Activated CD4-positive, alpha-beta T cell treated with anti-CD3 and anti-CD28 coated beads for 4 hours (primary cell): Measurements from ENCODE around the gene CMIP.

Source experiments
- DNase-seq, 2 donors: peaks; one replicate each; pipeline ENCODE4 v3.0.0-alpha.2; 2020

CMIP gene

DNA sequence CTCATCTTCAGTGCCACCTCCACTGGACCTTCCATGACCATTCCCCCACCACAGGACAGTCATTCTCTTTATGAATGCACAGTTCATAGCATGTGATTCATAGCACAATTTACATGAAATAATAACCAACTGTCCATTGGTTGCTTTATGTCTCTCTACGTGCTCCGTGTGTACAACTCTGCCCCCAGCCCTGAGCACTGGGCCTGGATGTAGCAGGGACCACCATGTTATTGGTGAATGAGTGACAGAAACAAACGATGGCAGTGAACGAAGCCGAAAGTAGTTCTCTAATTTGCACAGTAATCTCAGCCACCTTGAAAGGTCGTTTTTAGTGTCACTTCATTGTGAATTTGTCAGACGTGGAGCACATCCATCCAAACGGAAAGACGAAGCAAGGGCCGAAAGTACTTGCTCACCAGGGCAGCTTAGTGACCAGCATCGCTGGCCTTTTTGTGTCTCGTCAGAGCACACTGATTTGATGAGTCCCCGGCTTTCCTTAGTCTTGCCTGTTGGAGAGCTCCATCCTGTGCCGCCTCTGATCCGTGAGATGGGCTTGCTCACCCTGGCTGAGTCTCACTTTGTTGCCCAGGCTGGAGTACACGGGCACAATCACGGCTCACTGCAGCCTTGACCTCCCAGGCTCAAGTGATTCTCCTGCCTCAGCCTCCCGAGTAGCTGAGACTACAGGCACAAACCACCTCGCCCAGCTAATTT, 95.3 kb downstream of the CMIP start:
- DNase-seq = no peak

DNA sequence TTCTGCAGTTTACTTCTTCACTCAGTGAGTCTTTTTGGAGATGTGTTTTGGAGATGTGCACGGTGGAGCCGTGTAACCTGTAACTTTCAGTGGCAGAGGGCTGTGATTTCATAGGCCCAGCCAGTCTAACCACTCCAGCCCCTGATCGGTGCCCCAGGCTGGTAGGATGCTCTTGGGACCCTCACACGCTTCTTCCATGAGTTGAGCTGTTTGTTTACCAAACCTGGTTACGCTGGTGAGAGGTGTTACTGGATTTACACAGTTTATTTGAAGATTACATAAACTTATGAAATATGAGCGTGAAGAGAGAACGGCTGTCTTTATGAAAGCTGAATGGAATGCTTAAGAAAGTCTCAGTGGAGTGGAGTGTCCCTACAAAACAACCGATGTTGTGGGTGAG, 96.7 kb downstream of the CMIP start:
- no peak for DNase-seq

DNA sequence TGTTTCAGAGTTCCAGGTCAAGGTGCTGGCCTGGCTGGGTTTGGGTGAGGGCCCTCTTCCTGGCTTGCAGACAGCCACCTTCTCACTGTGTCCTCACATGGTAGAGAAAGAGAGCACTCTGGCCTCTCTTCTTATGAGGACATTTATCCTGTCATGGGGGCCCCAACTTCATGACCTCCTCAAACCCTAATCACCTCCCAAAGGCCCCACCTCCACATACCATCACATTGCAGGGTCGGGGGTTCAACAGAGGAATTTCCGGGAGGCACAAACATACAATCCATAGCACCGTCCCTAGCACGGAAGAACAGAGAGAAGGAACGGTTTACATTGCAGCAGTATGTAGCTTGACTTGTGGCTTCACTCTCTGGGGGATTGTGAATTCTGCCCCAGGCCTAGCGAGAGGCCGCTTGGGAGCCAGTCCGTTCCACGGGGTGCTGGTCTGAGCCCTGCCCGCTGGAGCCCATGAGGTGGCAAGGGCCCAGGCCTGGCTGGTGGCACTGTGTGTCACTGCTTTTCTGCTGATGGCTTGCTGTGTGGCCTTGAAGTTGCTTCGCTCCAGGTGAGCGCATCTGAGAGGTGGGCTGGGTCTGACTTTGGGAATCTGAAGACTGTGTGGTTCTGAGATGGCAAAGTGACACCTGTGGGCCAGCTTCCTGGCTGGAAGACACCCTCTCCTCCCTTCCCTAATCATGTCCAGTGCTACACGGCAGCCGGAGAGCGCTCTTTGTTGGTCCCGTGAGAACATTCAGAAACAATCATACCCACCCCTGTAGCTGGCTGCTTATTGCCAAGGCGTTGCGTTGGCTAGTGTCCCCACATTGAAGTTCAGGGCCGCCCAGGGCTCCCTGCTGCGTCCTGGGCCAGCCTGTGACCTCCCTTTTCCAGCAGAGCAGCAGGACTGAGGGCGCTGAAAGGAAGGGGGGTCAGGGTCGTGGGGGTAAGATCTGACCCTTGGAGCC, 98.3 kb downstream of the CMIP start:
- no peak for DNase-seq

DNA sequence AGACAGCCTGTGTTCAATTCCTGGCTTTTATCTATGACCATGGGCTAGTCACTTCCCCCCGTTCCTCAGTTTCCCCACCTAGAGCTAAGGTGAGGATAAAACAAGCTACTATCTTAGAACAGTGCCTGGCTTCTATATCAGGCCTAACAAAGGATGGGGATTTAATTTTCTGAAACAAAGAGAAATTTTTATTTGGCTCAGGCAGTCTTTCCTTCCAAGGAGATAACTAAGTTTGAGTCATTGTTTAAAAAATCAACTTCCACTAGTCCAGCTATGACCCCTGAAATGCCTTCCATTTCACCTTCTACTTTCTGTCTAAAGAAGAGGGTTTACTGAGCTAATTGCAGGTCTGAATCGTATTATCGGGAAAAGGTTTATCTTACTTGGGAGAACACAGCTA, 99.0 kb downstream of the CMIP start:
- DNase-seq = no peak

DNA sequence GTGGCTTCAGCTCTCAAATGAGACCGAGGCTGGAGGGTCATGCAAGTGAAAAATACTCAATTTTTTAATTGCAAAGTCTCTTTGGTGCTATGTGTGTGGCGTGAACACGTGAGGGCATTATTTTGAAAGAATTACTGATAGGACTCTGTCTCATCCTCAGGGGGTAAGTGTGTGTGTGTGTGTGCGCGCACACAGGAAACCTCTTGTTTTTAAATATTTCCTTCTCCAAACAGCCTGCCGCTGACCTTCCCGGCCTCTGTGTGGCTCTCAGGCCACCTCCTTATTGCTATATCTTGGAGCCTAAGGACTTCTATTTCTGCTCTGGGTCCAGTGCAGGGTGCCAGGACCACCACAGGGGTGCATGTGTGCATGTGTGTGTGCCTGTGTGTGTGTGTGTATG, 99.7 kb downstream of the CMIP start:
- DNase-seq = no peak

DNA sequence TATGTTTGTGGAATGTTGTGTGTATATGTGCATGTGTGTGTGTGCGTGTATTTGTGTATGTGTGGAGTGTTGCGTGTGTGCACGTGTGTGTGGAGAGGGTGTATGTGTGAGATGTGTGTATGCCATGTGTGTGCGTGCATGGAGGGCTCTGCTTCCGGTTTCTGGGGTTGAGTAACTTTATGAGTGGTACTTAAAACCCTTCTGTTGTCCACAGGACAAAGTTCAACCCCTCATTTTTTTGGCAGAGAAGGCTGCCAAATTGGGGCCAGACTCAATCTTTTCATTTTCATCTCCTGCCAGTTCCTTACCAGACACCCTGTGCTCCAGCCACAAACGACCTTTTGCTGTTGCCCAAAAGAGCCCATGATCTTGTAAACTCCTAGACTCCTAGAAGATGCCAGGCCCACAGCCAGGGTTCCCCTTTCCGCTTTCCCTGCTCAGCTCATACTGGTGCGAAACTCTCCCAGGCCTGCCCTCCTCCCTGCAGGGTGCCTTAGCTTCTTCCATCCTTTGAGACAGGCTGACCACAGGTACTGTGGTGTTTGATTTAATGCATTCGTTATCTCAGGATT, 100.2 kb downstream of the CMIP start:
- no peak for DNase-seq

DNA sequence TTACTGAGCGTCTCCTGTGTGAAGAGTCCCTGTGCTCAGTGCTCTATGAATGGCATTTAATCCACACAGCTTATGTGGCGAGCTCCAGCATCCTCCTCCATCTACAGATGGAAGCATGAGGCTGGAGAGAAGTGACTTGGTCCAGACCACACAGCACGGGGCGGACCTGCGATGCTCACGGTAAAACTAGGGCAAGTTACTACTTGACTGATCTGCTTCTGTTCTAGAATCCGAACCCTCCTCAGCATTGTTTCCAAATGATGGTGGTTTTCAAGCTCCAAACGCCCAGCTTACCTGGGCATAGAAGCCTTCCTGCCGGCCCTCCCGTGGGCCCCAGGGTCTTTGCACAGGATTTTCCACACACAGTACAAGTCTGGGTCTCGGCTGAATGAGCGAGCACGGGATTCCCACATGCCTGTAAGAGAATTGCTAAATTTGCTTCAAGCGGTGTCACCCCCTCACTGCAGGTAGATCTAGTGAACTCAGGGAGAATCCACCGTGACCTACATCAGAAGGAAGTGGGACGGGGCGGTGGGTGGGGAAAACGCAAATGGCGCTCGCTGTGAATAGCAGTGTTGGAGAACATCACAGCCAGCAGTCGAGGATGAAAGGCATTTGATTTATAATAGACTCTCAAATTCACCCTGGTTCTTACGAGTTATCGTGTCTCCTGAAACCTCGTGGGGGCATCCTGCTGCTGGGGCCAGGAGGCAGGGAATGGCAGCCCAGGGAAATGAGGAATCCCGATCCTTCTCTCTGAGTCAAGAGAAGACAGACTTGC, 101.1 kb downstream of the CMIP start:
- no peak for DNase-seq

DNA sequence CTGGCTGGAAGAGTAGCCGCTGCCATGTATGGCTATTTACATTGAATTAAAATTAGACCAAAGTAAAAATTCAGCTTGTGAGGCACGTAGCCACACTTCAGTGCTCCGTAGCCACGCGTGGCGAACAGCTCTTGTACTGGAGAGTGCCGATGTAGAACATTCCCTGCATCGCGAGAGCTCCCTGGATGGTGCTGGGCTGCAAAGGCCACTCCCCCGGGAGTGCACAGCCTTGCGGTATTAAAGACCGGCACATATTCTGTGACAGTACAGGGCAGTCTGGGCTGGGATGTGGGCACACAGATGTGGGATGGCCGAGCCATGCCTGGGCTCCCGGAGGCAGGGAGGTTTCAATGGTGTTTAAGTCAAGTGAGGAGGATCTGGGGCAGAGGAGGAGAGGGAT, 102.2 kb downstream of the CMIP start:
- DNase-seq = no peak

DNA sequence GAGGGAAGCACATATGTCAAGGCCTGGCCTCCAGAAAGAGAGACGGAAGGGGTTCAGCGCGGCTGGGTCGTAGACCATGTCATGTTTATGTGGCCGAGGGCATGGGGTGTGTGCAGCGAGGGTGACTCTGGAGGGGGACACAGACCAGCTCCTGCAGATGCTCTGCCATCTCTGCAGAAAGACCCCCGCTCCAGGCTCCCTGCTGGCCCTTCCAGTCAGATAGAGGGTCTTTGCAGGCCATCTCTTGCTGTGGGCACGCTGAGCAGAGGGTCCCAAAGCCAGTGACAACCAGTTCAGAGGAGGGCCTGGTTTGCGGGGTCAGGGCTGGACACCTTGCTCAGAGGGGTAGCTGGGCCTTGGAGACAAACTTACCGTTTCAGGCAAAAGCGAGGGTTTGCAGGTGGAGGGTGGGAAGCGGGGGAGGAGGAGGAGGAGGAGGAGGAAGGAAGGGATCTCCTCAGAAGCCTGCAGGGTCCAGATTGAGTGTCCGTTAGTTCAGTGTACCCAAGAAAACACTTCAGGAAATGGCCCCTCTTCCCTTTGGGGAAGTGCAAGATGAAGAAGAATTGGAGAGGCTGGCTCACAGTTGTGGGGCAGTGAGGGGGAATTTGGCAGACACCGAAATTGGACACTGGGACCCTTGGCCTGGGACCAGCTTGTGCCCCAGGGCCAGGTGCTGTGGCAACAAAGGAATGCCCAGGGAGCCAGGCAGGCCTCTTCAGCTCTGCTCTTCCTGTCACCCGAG, 102.8 kb downstream of the CMIP start:
- no peak for DNase-seq

DNA sequence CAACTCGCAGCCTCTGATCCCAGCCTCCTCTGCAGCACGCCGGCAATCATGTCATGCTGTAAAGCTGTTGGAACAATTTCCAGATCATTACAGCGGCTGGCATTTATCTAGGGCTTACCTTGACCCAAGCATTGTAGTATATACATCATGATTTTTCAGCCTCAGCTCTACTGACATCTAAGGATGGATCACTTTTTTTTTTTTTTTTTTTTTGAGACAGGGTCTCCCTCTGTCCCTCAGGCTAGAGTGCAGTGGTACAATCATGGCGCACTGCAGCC, 103.3 kb downstream of the CMIP start:
- no peak for DNase-seq

DNA sequence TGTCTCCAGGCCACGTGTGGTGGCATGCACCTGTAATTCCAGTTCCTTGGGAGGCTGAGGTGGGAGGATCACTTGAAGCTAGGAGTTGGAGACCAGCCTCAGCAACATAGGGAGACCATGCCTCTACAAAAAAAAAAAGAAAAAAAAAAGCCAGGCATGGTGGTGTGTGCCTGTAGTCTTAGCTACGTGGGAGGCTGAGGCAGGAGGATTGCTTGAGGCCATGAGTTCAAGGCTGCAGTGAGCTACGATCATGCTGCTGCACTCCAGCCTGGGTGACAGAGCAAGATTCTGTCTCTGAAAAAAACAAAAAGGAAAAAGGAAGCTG, 103.9 kb downstream of the CMIP start:
- DNase-seq = no peak

DNA sequence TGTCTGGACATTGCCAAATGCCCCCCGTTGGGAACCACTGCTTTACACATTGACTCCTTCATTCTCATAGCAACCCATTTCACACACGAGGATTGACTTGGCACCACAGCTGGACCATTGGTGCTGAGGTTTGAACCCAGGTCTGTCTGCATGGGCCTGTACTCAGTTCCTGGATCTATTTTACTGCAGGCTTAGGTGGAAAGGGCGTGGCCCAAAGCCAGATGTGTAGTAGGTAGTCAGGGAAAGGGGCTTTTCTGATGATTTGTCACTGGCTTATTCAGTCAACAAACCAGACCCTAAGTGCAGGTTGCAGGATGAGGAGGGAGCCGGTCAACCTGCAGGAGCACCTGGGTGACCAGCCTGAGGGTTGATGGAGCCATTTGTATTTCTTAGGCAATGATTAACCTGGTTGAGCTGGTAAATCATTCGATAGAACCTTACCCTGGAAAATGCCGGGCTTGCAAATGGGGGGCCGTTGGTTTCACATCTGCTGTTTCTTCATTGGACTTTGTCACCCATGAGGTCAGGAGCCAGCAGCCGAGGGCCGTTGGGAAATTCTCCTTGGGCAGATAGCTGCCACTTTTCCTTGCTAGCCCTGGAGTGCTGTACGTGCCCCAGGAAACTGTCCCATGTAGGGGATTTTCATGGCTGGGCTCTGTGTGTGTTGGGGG, 104.4 kb downstream of the CMIP start:
- no peak for DNase-seq

DNA sequence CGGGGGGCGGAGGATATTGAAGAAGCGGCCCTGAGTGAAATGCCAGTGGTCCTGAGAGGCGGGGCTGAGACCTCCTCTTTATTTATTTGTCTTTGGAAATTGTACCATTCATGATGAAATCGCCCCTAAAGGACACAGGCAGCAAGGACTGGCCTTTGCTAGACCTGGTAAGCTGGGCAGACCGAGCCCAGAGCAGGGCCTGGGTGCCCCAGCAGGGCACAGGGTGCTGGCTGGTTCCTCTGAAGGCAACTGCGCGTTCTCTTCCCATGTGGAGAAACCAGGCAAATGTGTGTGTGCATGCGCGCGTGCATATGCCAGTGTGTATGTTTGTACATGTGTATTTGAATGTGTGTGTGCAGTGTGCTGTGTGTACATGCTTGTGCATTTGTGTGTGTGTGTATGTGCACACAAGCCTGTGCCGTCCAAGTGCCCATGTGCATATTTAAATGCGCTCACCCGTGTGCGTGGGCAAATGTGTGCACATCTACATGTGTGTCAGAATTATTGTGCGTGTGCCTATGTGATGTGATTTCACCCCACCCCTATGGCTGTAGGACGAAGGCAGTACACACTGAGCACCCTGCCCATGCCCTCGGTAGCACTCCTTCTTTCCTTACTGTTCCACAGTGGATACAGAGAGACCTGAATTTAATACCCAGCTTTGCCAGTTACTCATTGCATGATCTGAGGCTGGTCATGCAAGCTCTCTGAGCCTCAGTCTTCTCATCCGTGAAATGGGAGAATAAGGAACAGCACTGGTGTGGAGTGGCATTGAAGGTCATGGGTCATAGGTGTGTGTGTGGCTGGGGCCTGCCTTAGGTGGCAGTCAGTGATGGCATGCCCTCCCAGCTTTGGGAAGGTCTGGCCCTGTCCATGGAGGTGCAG, 105.2 kb downstream of the CMIP start:
- no peak for DNase-seq

DNA sequence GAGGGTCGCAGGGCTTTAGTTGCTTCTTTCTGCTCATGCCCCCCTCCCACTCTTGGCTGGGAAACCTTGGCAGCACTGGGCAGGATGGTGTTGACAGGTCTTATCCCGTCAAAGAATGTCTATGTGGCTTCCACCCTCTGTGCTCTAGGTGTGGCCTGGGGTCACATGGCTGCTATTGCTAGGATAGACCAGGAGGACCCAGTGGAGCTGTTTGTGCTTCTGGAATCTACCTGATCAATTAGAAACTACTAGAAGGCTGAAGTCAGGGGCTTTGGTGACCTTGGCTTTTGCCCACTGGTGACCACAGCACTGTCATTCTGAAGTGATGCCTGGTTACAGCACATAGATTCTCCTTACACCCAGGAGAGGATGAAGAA, 105.8 kb downstream of the CMIP start:
- no peak for DNase-seq

DNA sequence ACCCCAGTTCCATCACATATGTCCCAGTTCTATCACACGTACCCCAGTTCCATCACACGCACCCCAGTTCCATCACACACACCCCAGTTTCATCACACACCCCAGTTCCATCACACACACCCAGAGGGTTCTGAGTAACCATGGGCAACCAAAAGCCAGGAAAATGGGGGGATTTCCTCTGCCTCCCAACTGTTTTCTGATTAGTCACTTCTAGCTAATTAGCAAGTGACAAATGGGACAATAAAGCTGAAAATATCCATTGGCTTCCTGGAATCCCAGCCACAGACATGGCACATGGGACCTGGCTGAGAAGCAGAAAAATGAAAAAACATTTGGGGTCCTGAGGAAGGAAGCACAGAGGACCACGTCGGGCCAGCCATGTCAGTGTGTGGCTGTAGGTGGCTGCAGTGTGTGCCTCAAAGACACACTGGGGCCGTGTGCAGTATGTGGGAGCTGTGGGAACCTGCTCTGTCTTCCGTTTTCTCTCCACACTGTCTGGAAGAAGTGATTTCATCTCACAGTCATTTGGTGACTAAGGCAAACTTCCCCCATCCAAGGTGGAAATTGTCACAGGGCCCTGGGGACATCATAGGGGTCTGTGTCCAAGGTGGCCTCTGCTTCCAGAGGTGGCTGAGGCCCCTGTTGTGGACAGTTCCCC, 106.7 kb downstream of the CMIP start:
- DNase-seq = no peak

DNA sequence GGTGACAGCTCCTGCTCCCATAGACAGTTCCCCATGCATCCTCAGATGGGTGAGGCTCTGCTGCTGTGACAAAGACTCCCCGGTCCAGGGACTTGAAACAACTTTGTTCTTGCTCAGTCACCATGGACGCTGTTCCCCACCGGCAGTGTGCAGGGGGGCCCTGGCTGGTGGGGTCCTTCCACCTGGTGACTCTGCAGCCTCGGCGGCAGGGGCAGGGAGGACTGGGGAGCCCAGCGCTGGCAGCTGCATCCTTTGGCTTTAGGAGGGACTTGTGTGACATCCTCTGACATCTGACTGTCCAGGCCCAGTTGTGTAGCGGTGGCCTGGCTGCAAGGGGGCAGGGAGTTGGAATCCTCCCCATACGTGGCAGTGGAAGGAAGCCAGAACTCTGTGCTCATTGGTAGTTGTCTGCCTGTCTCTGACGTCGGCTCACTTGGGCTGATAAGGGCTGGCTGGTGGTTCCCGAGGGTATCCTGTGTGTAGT, 107.3 kb downstream of the CMIP start:
- DNase-seq = no peak

DNA sequence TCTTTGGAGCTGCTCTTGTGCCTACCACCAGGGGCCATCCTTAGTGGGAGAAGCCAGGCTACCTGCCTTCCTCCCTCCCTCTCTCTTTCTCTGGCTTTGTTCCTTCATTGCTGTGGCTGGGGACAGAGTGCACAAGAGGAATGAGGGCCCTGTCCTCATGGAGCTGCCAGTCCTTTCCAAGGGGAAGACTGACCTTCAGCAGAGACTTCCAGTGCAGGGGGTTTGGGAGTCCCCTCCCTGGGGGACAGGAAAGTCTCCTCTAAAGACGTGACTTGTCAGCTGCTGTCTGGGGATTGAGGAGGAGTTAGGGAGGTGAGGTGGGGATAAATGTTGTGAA, 108.1 kb downstream of the CMIP start:
- DNase-seq = no peak

DNA sequence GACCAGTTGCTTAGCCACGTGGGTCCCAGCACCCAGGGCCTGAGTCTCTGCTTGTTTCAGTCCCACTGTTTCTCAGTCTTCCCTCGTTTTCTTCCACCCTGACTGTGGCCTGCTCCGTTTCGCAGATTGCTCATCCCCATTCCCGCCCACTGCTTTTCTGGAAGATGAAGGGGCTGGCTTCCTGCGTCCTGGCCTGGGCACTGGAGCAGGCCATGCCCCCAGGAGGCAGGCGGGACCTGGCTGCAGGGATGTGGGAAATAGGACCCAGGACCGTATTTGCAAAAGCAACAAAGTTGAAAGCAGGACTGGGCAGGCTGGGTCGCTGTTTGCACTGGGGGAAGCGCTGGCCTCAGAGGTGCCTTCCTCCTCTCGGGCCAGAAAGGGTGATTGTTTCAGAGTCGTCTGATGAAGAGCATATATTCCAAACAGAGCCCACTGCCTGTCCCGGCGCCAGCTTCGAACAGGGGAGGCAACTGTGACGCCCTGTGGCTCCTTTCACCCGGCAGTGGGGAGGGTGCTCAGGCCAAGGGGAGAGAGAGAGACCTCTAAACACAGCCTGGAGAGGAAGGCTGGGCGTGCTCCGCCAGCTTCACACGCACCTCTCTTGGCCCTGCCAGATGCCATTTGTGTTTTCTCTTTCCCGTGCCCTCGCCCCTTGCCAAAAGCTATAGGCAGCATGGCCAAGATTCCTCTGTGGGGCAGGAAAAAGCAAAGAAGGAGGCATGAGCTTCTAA, 108.6 kb downstream of the CMIP start:
- no peak for DNase-seq

DNA sequence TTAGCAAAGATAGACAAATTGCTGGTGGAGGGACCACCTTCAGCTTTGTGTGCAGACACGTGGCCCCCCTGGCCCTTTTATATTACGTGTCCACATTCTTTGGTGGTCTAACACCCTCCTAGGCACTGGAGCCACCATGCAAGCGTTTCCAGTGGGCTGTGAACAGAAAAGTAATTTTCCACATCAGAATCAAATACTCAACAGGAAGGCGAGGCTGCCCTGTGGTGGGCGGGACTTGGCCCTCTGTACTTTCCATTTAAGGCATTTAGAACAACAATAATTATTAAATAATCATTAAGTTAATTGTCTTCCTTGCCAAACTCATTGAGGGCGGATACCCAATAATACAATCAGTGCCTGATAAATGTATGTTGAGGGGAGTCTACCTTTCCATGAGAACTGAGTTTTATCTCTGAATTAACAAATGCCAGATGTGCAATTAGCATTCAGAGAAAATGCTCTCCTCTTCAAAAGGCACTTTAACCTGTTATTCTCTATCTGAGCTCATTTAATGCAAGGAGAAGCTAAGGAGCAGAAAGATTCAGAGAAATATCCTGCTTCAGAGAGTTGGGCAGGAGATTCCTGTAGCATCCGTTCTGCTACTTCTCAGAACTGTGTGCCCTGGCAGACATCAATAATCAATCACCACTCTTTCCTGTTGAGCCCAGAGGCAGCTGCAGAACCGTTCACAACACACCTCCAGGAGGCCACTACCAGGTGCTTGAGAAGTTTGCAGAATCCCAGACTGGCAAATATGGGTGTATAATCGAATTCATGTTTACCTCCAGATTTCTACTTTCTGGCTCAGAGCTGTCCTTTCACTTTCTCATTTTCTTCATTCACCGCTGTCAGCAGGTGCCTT, 109.4 kb downstream of the CMIP start:
- no peak for DNase-seq
